A673 (cell line): Measurements from ENCODE around the gene RAMP1.

ENCODE experiments used
- CTCF ChIP-seq: fragments of 300-800, 200-600 bp; sonication (generic); conservative IDR thresholded peaks from 2 replicates; pipeline ENCODE4 v1.5.1; 2017; ENCODE audit warnings: low read depth, mild to moderate bottlenecking, antibody characterized with exemption, low read length, moderate library complexity, mixed read lengths
- EZH2 ChIP-seq: fragments of 200-600 bp; sonication (generic); IDR thresholded peaks from 2 replicates; pipeline ENCODE4 v1.6.1; 2017; ENCODE audit warnings: borderline replicate concordance, low read depth, mild to moderate bottlenecking, mixed read lengths, antibody characterized with exemption, low read length; ENCODE audit not compliant: poor library complexity, severe bottlenecking

GRCh38 chr2:237921967-237922492 lies 62.6 kb downstream of the RAMP1 start:
- TF ChIP-seq CTCF = no peak
- no peak for TF ChIP-seq EZH2
